ENCODE results near the gene SLC8A3.

DNA sequence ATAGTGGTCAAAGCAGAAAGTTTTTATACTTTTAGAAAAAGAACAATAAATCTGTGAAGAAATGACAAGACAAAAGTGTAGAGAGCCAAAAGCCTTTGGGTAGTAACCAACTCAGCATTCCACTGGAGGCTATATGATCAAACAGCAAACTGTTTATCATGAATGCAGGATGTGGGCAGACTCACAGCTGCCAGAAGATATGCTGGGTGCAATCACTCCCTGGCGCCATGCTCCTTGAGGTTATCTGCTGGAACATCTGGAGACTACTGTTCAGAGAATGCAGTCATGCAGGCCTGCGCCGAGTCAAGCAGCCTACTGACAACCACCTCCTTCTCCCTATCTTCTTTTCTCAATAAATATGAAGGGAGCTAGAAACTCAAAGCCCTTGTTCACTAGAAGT, 49.0 kb upstream of the SLC8A3 start:
- TF ChIP-seq, protein P1, sequence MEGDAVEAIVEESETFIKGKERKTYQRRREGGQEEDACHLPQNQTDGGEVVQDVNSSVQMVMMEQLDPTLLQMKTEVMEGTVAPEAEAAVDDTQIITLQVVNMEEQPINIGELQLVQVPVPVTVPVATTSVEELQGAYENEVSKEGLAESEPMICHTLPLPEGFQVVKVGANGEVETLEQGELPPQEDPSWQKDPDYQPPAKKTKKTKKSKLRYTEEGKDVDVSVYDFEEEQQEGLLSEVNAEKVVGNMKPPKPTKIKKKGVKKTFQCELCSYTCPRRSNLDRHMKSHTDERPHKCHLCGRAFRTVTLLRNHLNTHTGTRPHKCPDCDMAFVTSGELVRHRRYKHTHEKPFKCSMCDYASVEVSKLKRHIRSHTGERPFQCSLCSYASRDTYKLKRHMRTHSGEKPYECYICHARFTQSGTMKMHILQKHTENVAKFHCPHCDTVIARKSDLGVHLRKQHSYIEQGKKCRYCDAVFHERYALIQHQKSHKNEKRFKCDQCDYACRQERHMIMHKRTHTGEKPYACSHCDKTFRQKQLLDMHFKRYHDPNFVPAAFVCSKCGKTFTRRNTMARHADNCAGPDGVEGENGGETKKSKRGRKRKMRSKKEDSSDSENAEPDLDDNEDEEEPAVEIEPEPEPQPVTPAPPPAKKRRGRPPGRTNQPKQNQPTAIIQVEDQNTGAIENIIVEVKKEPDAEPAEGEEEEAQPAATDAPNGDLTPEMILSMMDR (IDR thresholded peaks at IDR 0.05), result no peak
- no peak for TF ChIP-seq POLR2A (IDR thresholded peaks at IDR 0.05)
